Stimulated activated CD4-positive, alpha-beta T cell treated with anti-CD3 and anti-CD28 coated beads, Interleukin-12 subunit alpha, Interleukin-12 subunit beta, amount 100 ng/mL, for 4 hours (primary cell): Measurements from ENCODE around the gene GIGYF2.
A peak's percentile ranks its signal among the peaks of the same experiment; 100 is the strongest.
"Not testable (repeated sequence)": the region's sequence is repeated elsewhere in the genome, so short reads cannot be mapped to it uniquely, and the experiment has no call there.

Experiments used
- DNase-seq: peaks from one replicate; pipeline ENCODE4 v3.0.0-alpha.2; 2020

GIGYF2 gene, protein sequence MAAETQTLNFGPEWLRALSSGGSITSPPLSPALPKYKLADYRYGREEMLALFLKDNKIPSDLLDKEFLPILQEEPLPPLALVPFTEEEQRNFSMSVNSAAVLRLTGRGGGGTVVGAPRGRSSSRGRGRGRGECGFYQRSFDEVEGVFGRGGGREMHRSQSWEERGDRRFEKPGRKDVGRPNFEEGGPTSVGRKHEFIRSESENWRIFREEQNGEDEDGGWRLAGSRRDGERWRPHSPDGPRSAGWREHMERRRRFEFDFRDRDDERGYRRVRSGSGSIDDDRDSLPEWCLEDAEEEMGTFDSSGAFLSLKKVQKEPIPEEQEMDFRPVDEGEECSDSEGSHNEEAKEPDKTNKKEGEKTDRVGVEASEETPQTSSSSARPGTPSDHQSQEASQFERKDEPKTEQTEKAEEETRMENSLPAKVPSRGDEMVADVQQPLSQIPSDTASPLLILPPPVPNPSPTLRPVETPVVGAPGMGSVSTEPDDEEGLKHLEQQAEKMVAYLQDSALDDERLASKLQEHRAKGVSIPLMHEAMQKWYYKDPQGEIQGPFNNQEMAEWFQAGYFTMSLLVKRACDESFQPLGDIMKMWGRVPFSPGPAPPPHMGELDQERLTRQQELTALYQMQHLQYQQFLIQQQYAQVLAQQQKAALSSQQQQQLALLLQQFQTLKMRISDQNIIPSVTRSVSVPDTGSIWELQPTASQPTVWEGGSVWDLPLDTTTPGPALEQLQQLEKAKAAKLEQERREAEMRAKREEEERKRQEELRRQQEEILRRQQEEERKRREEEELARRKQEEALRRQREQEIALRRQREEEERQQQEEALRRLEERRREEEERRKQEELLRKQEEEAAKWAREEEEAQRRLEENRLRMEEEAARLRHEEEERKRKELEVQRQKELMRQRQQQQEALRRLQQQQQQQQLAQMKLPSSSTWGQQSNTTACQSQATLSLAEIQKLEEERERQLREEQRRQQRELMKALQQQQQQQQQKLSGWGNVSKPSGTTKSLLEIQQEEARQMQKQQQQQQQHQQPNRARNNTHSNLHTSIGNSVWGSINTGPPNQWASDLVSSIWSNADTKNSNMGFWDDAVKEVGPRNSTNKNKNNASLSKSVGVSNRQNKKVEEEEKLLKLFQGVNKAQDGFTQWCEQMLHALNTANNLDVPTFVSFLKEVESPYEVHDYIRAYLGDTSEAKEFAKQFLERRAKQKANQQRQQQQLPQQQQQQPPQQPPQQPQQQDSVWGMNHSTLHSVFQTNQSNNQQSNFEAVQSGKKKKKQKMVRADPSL (N-terminal part only)

GRCh38 chr2:232697059-232697806 lies at the start of gene GIGYF2:
GIGYF2 (plus strand) TSS chr2:232697331; CDS start chr2:232735198, 37,867 bp downstream.
- peak; percentile 98 for DNase-seq

GRCh38 chr2:232649033-232649432 lies 48.1 kb upstream of the GIGYF2 start:
- DNase-seq: no peak

DNA sequence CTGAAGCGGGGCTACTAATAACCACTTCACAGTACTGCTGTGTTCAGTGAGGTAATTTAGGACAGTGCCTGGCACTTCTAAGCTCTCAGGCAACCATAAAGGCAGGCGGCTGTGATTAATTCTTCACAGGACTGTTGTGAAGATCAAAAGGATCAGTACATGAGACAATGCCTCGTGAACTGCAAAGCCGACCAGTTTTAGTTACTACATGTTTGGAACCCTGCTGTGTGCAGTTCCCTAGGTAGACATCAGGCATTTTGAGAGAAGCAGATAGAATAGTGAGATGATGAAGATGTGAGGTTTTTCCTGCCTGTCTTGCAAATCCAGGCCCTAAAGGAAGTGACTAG lies 44.7 kb upstream of the GIGYF2 start:
- no peak for DNase-seq

- no peak for DNase-seq
Measured at GRCh38 chr2:232653441-232653840, 43.7 kb upstream of the GIGYF2 start.

GRCh38 chr2:232655392-232655791 lies 41.7 kb upstream of the GIGYF2 start:
- DNase-seq: no peak

GRCh38 chr2:232658217-232658785 lies 38.8 kb upstream of the GIGYF2 start:
- no peak for DNase-seq

- no peak for DNase-seq
Measured at GRCh38 chr2:232659359-232659758, 37.8 kb upstream of the GIGYF2 start.

- DNase-seq: no peak
Measured at GRCh38 chr2:232662486-232663260, 34.5 kb upstream of the GIGYF2 start.

DNA sequence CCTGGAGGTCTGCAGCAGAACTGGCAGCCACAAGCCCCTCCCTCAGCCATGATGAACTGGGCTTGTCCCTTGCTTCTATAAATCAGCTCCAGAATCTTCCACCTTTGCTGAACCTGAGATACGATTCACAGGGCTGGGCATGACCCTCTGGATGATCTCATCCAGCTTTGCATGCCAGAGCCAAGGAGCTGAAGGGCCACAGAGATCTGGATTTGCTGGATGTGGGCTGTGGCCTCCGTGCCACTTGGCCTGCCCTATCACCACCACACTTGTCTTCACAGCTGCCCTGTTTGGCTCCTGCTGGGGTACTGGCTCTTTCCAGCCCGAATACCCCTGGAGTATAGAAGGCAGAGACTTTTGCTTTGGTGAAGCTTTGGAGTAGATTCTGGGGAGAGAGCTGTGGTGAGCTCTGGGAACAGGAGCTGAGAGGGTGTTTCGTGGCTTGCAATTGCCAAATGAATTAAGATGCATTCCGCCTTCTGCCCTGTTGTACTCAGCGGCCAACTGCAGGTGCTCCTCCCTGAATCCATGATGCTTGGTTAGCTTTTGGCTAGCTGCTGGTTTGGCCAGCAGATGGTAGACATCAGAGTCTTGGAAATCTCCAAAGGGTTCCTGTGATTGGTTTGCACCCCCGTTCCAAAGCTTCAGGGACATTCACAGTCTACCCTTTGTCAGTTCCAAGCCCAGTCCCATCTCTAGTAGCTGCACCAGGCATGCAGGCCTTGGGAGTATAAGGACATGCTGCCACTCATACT lies 30.9 kb upstream of the GIGYF2 start:
- DNase-seq: no peak

GRCh38 chr2:232667989-232668583 lies 29.0 kb upstream of the GIGYF2 start:
- no peak for DNase-seq

DNA sequence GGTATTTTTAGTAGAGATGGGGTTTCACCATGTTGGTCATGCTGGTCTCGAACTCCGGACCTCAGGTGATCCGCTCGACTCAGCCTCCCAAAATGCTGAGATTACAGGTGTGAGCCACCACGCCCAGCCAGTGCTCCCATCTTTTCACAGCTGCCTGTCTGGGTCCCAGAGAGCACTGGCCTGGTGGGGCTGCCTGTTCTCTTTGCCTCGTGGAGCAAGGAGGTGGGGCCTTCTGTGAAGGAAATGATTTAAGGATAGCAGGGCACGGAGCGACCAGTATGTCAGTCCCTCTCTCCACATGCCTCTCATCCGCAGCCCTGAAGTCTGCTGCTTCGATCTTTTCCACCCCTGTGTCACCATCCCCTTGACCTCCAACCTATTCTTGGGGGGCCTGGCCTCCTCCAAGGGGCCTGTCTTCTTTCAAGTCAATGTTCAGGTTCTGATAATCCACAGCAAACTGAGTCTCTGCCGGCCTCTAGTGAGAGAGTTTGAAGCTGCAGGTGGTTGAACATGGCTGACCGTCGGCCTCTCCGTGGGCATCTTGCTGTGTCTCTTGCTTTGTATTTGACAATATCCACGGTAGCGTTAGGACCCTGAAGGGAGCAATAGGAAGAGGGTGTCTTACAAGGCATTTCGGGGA lies 28.2 kb upstream of the GIGYF2 start:
- no peak for DNase-seq

DNA sequence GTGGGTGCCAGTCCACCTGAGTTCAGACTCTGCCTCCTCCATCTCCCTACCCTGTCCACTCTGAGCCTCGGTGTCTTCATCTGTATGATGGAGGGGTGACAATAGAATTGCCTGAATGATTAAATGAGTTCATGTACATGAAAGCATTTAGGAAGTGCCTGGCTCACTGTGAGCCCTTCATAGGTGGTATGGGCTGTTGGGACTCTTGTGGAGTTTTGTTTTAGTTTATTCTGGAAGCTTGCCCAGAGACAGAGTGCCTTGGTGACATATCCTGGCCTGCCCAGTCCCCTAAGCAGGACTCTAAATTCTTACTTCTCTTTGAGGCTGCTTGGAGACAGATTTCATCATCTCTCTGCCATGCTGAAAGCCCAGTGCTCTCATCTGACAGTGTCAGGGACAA lies 24.5 kb upstream of the GIGYF2 start:
- no peak for DNase-seq

DNA sequence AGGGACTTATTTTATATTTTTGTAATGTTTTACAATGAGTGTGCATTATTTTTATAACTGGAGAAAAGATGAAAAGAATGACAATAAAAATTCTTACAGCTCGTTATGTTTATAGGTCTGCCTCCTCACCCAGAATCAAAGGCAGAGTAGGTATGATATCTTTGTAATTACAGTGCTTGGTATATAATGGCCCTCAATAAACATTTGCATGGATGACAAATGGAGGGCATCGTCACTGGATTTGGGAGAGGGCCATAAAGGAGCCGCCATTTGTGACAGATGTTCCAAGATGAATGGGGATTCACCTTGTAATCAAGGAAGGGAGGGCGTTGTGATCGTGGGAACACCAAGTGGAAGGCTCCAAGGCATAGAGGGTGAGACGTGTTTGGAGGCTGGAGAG lies 22.6 kb upstream of the GIGYF2 start:
- no peak for DNase-seq

DNA sequence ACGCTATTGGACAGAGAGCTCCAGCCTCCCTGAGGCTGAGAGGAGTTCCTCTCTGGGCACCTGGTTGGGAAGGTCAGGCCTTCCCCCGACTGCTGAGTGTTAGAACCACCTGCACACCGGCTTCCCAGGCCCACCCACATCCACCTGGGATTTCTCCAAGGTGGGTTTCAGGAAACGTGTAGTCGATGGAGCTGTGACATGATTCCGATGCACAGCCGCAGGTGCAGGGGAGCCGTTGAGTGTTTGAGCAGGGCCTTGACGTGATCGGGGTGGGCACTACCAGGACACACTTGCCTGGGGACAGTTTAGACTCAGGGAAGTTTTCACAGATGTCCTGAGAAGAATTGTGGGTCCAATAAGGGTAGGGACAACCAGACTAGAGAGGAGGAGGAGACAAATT lies 21.8 kb upstream of the GIGYF2 start:
- no peak for DNase-seq

DNA sequence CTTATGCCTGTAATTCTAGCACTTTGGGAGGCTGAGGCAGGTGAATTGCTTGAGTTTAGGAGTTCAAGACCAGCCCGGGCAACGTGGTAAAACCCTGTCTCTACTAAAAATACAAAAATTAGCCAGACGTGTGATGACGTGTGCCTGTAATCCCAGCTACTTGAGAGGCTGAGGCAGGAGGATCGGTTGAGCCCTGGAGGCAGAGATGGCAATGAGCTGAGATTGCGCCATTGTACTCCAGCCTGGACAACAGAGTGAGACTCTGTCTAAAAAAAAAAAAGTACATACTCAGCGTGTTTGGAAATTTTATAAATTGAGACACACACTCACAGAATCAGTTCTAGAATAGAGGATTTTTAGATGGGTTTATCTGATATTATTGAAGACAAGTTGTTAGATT lies 17.1 kb upstream of the GIGYF2 start:
- DNase-seq: no peak

GRCh38 chr2:232681527-232681926 lies 15.6 kb upstream of the GIGYF2 start:
- DNase-seq: no peak

DNA sequence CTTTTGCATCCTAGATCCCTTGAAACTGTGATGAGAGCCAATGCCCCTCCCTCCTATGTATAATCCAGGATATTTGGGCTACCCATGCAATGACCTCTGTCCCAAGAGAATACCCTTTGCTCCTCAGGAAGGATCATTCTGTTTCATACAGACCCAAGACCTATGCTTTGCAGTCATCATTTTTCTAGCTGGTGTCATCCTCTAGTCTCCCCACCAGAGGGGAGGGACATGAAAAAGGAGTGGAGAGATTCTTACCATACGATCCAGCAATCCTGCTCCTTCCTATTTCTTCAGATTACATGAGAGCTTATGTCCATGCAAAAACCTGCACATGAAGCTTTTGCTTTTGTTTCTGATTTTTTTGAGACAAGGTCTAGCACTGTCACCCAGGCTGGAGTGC lies 13.8 kb upstream of the GIGYF2 start:
- no peak for DNase-seq

DNA sequence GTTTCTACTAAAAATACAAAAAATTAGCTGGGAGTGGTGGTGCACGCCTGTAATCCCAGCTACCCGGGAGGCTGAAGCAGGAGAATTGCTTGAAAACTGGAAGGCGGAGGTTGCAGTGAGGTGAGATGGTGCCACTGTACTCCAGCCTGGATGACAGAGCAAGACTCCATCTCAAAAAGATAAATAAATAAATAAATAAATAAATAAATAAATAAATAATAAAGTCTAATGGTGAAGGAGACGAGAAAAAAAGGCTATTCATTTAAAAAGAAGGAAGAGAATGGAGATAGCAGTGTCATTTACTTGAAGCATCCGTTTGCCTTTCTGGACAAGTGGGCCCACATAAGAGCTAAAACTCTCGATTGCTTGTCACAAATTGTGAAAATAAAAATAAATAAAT lies 11.7 kb upstream of the GIGYF2 start:
- not testable (repeated sequence) for DNase-seq

DNA sequence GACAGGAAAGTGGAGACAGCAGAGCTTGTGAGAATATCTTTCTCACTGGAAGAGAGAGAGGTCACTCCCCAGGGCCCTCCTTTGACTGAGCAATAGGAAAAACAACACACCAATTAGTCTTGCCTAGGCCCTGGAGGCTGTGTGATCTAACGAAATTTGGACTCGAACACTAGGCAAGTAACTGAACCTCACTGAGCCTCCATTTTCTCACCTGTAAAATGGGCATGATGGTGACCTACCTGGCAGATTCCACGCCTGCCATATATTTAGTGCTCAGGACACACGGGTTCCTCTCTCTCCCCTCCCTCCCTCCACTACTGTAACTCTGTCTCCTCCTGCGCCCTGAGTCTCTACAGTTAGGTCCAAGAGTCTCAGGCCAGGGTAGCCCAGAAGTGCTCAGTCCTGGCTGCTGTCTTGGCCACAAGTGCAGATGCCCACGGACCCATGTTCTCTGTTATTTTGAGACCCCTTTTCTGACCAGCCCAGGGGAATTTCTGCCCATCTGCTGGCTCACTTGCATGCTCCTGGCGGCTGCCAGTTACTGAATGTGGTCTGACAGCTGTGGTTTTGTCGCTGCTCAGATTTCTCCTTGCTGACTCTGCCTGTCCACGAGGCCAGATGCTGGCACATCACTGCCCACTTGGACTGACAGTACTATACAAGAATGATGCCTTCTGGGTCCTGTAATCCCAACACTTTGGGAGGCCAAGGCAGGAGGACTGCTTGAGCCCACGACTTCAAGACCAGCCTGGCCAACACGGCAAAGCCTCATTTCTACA lies 9.6 kb upstream of the GIGYF2 start:
- DNase-seq: no peak
